Osteocyte (in vitro differentiated cells): ENCODE data around the gene KREMEN1. TPM values are rescaled to one million over a fixed set of nuclear protein-coding genes. Genes with fewer than 3 reads are reported as not detected.

Experiments used
- DNase-seq: peaks from one replicate; pipeline ENCODE4 v3.0.0; 2021; ENCODE audit warnings: mixed read lengths; ENCODE audit not compliant: unreplicated experiment; ENCODE audit errors: extremely low spot score
- H3K27ac Mint-ChIP-seq: one replicate; pipeline ENCODE4 v1.8.0; 2021; ENCODE audit warnings: mild to moderate bottlenecking, mixed read lengths; ENCODE audit not compliant: unreplicated experiment
- H3K27me3 Mint-ChIP-seq: one replicate; pipeline ENCODE4 v1.8.0; 2021; ENCODE audit warnings: mixed read lengths; ENCODE audit not compliant: unreplicated experiment
- H3K36me3 Mint-ChIP-seq: one replicate; pipeline ENCODE4 v1.8.0; 2021; ENCODE audit warnings: mixed read lengths; ENCODE audit not compliant: unreplicated experiment
- H3K4me1 Mint-ChIP-seq: one replicate; pipeline ENCODE4 v1.8.0; 2021; ENCODE audit warnings: mixed read lengths; ENCODE audit not compliant: unreplicated experiment
- H3K4me3 Mint-ChIP-seq: one replicate; pipeline ENCODE4 v1.8.0; 2021; ENCODE audit warnings: mild to moderate bottlenecking, moderate library complexity, mixed read lengths; ENCODE audit not compliant: unreplicated experiment
- H3K9me3 Mint-ChIP-seq: one replicate; pipeline ENCODE4 v1.8.0; 2021; ENCODE audit warnings: mixed read lengths; ENCODE audit not compliant: unreplicated experiment
- total RNA-seq: library from RNA; stranded (reverse); gene quantifications from 2 replicates; pipeline ENCODE4 v1.2.1, GENCODE V29; 2021
- TF ChIP-seq, protein P1 (sequence below): fragments of 200-600 bp; sonication (generic); IDR thresholded peaks from 2 replicates; pipeline ENCODE4 v1.5.0; 2021; ENCODE audit warnings: antibody characterized with exemption, mild to moderate bottlenecking, moderate library complexity

KREMEN1 gene
- total RNA-seq, 1 donor from 2014 or later = 2.9 TPM

DNA sequence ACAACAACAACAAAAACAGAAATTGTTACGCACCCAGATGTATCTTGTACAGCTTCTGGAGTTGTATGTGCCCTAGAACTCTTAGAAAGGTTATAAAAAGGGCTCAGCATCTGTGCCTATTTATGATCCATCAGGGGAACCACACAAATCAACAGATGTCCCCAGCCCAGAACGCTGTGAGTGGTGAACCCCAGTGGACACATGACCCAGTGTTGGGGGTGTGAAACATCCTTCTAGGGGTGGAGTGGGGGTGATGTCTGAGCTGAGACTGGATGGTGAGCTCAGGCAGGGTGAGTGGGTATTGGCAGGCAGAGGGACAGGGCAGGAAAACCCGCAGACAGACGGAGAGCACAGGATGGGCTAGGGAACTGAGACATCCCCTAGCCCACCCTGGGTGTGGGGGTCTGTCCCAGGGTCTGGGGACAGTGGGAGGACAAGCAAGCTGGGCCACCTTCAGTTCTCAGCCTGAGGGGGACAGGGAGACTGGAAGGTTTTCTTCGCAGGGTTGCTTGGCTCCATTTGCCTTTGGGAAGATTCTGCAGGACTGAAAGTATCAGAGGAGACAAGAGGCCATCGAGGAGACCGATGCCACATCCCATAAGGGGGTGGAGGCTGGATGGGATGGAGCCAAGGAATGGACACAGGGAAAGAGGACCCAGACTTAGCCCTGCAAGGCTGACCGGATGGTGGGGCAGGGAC is 127.0 kb downstream of the KREMEN1 start:
- Mint-ChIP-seq H3K4me1 (peaks cover 13% of the 10 kb centered on the region), H3K36me3 (no peaks in the 10 kb centered on the region), H3K9me3 (no peaks in the 10 kb centered on the region), H3K4me3 (no peak overlapping the region), H3K27me3 (peaks cover 14% of the 10 kb centered on the region), H3K27ac (no peak overlapping the region)
- no peak for DNase-seq
- TF ChIP-seq, protein P1, sequence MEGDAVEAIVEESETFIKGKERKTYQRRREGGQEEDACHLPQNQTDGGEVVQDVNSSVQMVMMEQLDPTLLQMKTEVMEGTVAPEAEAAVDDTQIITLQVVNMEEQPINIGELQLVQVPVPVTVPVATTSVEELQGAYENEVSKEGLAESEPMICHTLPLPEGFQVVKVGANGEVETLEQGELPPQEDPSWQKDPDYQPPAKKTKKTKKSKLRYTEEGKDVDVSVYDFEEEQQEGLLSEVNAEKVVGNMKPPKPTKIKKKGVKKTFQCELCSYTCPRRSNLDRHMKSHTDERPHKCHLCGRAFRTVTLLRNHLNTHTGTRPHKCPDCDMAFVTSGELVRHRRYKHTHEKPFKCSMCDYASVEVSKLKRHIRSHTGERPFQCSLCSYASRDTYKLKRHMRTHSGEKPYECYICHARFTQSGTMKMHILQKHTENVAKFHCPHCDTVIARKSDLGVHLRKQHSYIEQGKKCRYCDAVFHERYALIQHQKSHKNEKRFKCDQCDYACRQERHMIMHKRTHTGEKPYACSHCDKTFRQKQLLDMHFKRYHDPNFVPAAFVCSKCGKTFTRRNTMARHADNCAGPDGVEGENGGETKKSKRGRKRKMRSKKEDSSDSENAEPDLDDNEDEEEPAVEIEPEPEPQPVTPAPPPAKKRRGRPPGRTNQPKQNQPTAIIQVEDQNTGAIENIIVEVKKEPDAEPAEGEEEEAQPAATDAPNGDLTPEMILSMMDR = no peak

DNA sequence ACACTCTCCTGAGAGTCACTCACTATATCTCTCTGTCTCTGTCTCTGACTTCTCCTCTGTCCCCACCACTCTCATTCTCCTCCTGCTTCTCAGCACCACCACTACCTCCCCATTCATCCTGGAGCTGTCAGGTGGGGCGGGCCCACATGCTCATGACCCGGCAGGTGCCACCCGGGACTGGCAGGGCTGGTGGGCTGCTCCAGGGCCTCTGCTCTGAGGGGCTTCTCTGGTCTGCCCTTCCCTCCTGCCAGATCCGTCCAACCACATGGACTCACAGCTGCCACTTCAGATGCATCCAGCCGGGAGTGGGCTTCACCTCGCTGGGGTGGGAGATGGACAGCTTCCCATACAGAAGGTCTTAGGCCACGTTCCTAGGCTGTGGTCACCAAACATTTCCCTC is 128.1 kb downstream of the KREMEN1 start:
- Mint-ChIP-seq H3K9me3 (no peaks in the 10 kb centered on the region), H3K4me3 (no peak overlapping the region), H3K27me3 (peaks cover 14% of the 10 kb centered on the region), H3K4me1 (peaks cover 13% of the 10 kb centered on the region), H3K27ac (no peak overlapping the region), H3K36me3 (no peaks in the 10 kb centered on the region)
- TF ChIP-seq, protein P1 = no peak
- DNase-seq = no peak

DNA sequence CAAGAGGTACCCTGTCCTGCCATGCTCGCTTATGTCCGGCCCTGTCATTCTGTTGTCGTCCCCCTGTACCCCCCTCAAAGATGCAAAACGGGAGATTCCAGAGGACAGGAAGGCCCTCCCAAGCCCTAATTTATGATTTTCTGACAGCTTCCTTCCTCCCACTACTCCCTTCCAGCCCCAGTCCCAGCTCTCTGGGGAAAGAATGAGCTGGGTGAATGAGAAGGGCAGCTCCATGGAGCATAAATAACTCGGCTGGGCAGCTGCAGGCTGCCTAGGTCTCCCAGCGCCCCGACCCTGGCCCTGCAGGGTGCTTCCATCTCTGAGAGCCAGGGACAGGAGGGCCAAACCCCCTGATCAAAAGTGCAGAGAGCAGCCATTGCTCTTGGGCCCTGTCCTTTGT is 128.9 kb downstream of the KREMEN1 start:
- H3K36me3 Mint-ChIP-seq = no peaks in the 10 kb centered on the region
- DNase-seq = no peak
- TF ChIP-seq, protein P1 = no peak
- peaks cover 18% of the 10 kb centered on the region for H3K27me3 Mint-ChIP-seq
- peaks cover 16% of the 10 kb centered on the region for H3K4me1 Mint-ChIP-seq
- no peak overlapping the region for H3K4me3 Mint-ChIP-seq
- H3K27ac Mint-ChIP-seq = no peak overlapping the region
- H3K9me3 Mint-ChIP-seq = no peaks in the 10 kb centered on the region

DNA sequence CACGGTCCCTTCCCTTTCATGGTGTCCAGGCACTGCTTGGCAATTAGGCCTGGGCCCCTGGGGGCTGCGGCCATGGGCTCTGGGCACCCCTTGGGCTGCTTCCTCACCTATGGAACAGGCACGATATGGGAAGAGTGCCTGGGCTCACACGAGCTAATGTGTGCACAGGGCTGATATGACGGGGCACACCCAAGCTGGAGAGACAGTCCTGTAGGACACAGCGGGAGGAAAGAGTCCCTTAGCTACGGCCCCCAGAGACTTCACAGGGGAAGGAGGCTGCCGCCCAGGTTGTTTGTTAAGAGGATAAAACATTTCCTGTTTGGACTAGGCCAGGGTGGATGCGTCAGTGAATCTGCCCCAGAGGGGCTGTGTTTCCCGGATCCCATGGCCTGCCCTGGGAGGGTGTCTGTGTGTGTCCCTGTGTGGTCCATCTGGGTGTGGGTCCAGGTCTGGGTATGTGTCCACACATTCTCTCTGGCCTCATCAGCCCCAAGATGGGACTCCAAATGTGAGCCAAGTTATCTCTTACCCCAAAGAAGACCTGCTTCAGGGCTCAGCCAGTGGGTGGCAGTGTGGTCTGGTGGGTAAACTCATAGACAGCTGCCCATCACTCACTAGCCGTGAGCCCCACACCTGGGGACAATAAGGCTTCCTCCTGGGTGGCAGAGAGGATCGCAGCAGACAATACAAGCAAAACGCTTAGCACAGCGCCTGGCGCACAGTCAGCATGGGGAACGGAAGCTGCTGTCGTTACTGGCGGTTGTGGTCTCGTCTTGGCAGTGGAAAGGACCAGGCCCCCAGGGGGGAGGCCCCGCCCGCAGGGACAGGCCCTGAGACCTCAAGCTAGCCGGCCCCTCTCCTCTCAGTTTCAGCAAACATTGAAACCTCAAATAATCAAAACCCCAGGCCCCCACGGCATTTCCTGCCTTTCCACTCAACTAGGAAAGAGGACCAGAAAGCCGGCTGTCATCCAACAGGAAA is 129.7 kb downstream of the KREMEN1 start:
- Mint-ChIP-seq H3K9me3 (no peaks in the 10 kb centered on the region), H3K4me1 (peaks cover 16% of the 10 kb centered on the region), H3K4me3 (no peak overlapping the region), H3K36me3 (no peaks in the 10 kb centered on the region), H3K27ac (no peak overlapping the region), H3K27me3 (peaks cover 14% of the 10 kb centered on the region)
- TF ChIP-seq, protein P1 = peak; percentile 46
- no peak for DNase-seq
